Thyroid gland (tissue), 4 donors: ENCODE measurements around the gene TRIM52.

ENCODE experiments used
- CTCF ChIP-seq, 6 experiments: fragments of 200-600 bp in 3 of 6; fragments of 450-650 bp in 3 of 6; sonication (generic) in 3 of 6; IDR thresholded peaks; one replicate each; pipeline ENCODE4 v1.5.1; 2016 to 2019; ENCODE audit warnings: antibody characterized with exemption in 6 of 6, mild to moderate bottlenecking in 2 of 6, inconsistent platforms in 1 of 6, moderate library complexity in 1 of 6
- POLR2A ChIP-seq, 2 donors: fragments of 450-650 bp; IDR thresholded peaks; one replicate each; pipeline ENCODE4 v1.6.1; 2017; ENCODE audit warnings: antibody characterized with exemption in 2 of 2, mild to moderate bottlenecking in 2 of 2, moderate library complexity in 1 of 2

DNA sequence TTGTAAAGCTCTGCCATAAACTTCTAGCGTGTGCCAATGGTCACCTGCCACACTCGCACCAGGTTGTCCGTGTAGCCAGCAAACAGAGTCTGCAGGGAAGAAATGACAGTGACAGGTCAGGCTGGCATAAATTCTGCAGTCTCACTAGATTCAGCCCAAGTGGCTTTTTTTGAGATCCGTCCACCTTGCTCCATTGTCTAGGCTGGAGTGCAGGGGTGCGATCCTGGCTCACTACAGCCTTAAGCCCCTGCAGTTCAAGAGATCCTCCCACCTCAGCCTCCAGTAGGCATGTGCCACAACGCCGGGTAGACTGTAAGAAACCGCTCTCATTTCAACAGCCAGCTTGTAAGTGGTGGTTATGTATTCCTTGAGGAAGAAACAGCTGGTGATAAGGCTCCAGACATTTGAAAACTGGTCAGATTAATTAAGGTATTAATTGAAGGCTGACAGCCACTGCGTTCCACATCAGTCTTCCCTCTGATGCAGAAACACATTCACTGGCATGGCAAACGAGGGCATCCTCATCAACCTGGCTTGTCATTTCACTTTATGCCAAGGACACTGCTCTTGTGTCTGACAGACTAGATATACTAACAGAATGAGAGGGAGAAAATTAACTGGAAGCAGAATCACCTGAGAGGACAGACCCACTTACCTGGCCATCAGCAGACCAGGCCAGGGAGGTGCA lies 23.8 kb downstream of the TRIM52 start:
- no peak for TF ChIP-seq CTCF (IDR thresholded peaks at IDR 0.05)
- TF ChIP-seq POLR2A (IDR thresholded peaks at IDR 0.05), result no peak
